WTC11 (cell line): ENCODE results near the gene SLC2A14. TPM values are rescaled to one million over a fixed set of nuclear protein-coding genes. Genes with fewer than 3 reads are reported as not detected.
A peak's percentile ranks its signal among the peaks of the same experiment; 100 is the strongest.

Experiments
- ATAC-seq: fragments of 200-7000 bp; cut with Tn5 transposase; 2 replicates; pipeline ENCODE4 v1.10.0; 2021; ENCODE audit warnings: mild to moderate bottlenecking, moderate library complexity
- CTCF ChIA-PET: fragments of 300-600 bp; sonication (Branson Sonifier 250); formaldehyde crosslinking; loops from one replicate; lab custom pipeline; 2021; ENCODE audit warnings: antibody characterized with exemption; lab: Charles Lee
- POLR2A ChIA-PET: fragments of 350-600 bp; sonication (Branson Sonifier 250); formaldehyde crosslinking; loops from one replicate; lab custom pipeline; 2021; ENCODE audit warnings: antibody characterized with exemption; lab: Charles Lee
- DNase-seq: peaks from one replicate; pipeline ENCODE4 v3.0.0; 2021; ENCODE audit warnings: low spot score
- H3K27ac Mint-ChIP-seq: 2 replicates; pipeline ENCODE4 v1.8.0; 2021; ENCODE audit warnings: mixed read lengths
- H3K27me3 Mint-ChIP-seq: 2 replicates; pipeline ENCODE4 v1.8.0; 2021; ENCODE audit warnings: low read depth, mild to moderate bottlenecking, moderate library complexity, mixed read lengths
- H3K36me3 Mint-ChIP-seq: 2 replicates; pipeline ENCODE4 v1.8.0; 2021; ENCODE audit warnings: mixed read lengths
- H3K4me1 Mint-ChIP-seq: 2 replicates; pipeline ENCODE4 v1.8.0; 2022; ENCODE audit warnings: mixed read lengths
- H3K4me3 Mint-ChIP-seq: 2 replicates; pipeline ENCODE4 v1.8.0; 2021; ENCODE audit warnings: mild to moderate bottlenecking, moderate library complexity, mixed read lengths
- H3K9me3 Mint-ChIP-seq: 2 replicates; pipeline ENCODE4 v1.8.0; 2021; ENCODE audit warnings: mixed read lengths
- ESRRA ChIP-seq: sonication (generic); formaldehyde crosslinking; IDR thresholded peaks from 2 replicates; pipeline ENCODE4 v1.8.1; 2022; ENCODE audit warnings: mild to moderate bottlenecking, missing genetic modification reagents, borderline replicate concordance
- FOXJ3 ChIP-seq: sonication (generic); formaldehyde crosslinking; IDR thresholded peaks from 2 replicates; pipeline ENCODE4 v1.9.0; 2021; ENCODE audit warnings: missing genetic modification reagents, mild to moderate bottlenecking, borderline replicate concordance
- FOXP1 ChIP-seq: sonication (generic); formaldehyde crosslinking; IDR thresholded peaks from 2 replicates; pipeline ENCODE4 v1.8.0; 2022; ENCODE audit warnings: missing genetic modification reagents, mild to moderate bottlenecking, moderate library complexity, borderline replicate concordance
- JUN ChIP-seq: sonication (generic); formaldehyde crosslinking; IDR thresholded peaks from 2 replicates; pipeline ENCODE4 v1.8.0; 2023; ENCODE audit warnings: mild to moderate bottlenecking, missing genetic modification reagents
- KAT7 ChIP-seq: sonication (generic); formaldehyde crosslinking; IDR thresholded peaks from 2 replicates; pipeline ENCODE4 v1.8.1; 2023; ENCODE audit warnings: missing genetic modification reagents, mild to moderate bottlenecking, borderline replicate concordance
- NFATC4 ChIP-seq: fragments of 250-450 bp; sonication (Bioruptor Pico); IDR thresholded peaks from 2 replicates; pipeline ENCODE4 v1.9.0; 2021; ENCODE audit warnings: mild to moderate bottlenecking
- NR2C2 ChIP-seq: sonication (generic); formaldehyde crosslinking; IDR thresholded peaks from 2 replicates; pipeline ENCODE4 v1.8.0; 2022; ENCODE audit warnings: mild to moderate bottlenecking, missing genetic modification reagents
- SP1 ChIP-seq: sonication (generic); formaldehyde crosslinking; conservative IDR thresholded peaks from 2 replicates; pipeline ENCODE4 v1.8.1; 2022; ENCODE audit warnings: missing genetic modification reagents
- TCF7 ChIP-seq: sonication (generic); formaldehyde crosslinking; IDR thresholded peaks from 2 replicates; pipeline ENCODE4 v1.8.0; 2022; ENCODE audit warnings: mild to moderate bottlenecking, low read depth, missing genetic modification reagents, moderate library complexity
- TEAD4 ChIP-seq: sonication (generic); formaldehyde crosslinking; IDR thresholded peaks from 2 replicates; pipeline ENCODE4 v1.8.0; 2022; ENCODE audit warnings: mild to moderate bottlenecking, missing genetic modification reagents
- ZNF138 ChIP-seq: sonication (generic); formaldehyde crosslinking; conservative IDR thresholded peaks from 2 replicates; pipeline ENCODE4 v1.8.1; 2022; ENCODE audit warnings: mild to moderate bottlenecking, moderate library complexity, missing genetic modification reagents
- ZNF317 ChIP-seq: sonication (generic); formaldehyde crosslinking; IDR thresholded peaks from 2 replicates; pipeline ENCODE4 v1.8.1; 2023; ENCODE audit warnings: low read depth, mild to moderate bottlenecking, moderate library complexity, missing genetic modification reagents, borderline replicate concordance
- ZNF423 ChIP-seq: fragments of 250-450 bp; sonication (Bioruptor Pico); IDR thresholded peaks from 2 replicates; pipeline ENCODE4 v2.1.2; 2022; ENCODE audit warnings: mild to moderate bottlenecking, moderate library complexity
- total RNA-seq: library from RNA; stranded (reverse); gene quantifications from 3 replicates; pipeline ENCODE4 v1.2.3, GENCODE V29; 2021
- TF ChIP-seq, protein P1 (sequence below): fragments of 250-450 bp; sonication (Bioruptor Pico); IDR thresholded peaks from 2 replicates; pipeline ENCODE4 v1.9.0; 2021; ENCODE audit warnings: mild to moderate bottlenecking, borderline replicate concordance
- TF ChIP-seq, protein P2 (sequence below): sonication (generic); formaldehyde crosslinking; IDR thresholded peaks from 2 replicates; pipeline ENCODE4 v1.8.0; 2023; ENCODE audit warnings: missing genetic modification reagents, mild to moderate bottlenecking, borderline replicate concordance
- TF ChIP-seq, protein P3 (sequence below): sonication (generic); formaldehyde crosslinking; IDR thresholded peaks from 2 replicates; pipeline ENCODE4 v1.8.1; 2023; ENCODE audit warnings: mild to moderate bottlenecking, missing genetic modification reagents, borderline replicate concordance
- TF ChIP-seq, protein P4 (sequence below): sonication (generic); formaldehyde crosslinking; IDR thresholded peaks from 2 replicates; pipeline ENCODE4 v1.8.1; 2022; ENCODE audit warnings: mild to moderate bottlenecking, moderate library complexity, missing genetic modification reagents

The SLC2A14 gene
- total RNA-seq, 1 experiment from 2014 or later, result 24.4 TPM

DNA sequence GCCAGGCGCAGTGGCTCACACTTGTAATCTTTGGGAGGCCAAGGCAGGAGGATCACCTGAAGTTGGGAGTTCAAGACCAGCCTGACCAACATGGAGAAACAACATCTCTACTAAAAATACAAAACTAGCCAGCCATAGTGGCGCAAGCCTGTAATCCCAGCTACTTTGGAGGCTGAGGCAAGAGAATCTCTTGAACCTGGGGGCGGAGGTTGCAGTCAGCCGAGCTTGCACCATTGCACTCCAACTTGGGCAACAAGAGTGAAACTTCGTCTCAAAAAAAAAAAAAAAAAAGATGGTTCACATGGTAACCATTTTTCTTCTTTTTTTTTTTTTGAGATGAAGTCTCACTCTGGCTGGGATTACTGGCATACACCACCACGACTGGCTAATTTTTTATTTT is 35.3 kb downstream of the SLC2A14 start:
- Mint-ChIP-seq H3K27me3 (no peaks in the 10 kb centered on the region), H3K4me3 (no peak overlapping the region), H3K27ac (no peak overlapping the region), H3K9me3 (no peaks in the 10 kb centered on the region), H3K36me3 (no peaks in the 10 kb centered on the region), H3K4me1 (peaks cover 33% of the 10 kb centered on the region)
- no peak for TF ChIP-seq SP1 (CRISPR knock-in tag)
- POLR2A ChIA-PET, result no interaction called here
- CTCF ChIA-PET, result no interaction called here
- ATAC-seq (no peak), DNase-seq (no peak)

DNA sequence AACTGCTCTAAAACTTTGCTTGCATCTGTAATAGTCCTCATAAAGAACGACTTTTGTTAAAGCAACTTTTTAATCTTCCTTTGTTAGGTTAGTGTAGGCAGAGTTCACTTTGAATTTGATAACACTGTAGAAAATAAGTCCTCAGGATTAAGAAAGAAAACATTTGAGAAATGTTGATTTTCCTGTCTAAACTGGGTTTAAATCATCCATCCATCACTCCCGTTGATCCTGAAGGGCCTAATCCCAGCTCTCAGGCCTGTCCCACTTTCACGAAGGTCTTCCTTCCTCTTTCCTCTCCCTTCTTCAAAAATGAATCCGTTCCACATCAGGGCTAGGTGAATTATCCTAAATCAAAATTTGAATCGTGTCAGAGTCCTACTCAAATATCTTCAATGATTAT is 36.9 kb downstream of the SLC2A14 start:
- H3K4me1 Mint-ChIP-seq, result peaks cover 35% of the 10 kb centered on the region
- peak overlapping the region; percentile 70 for H3K27ac Mint-ChIP-seq
- DNase-seq (no peak), ATAC-seq (no peak)
- H3K4me3 Mint-ChIP-seq, result no peak overlapping the region
- H3K27me3 Mint-ChIP-seq, result no peaks in the 10 kb centered on the region
- TF ChIP-seq JUN (CRISPR knock-in tag) (no peak), NFATC4 (no peak), ZNF423 (no peak), KAT7 (CRISPR knock-in tag) (no peak)
- TF ChIP-seq, protein P1, sequence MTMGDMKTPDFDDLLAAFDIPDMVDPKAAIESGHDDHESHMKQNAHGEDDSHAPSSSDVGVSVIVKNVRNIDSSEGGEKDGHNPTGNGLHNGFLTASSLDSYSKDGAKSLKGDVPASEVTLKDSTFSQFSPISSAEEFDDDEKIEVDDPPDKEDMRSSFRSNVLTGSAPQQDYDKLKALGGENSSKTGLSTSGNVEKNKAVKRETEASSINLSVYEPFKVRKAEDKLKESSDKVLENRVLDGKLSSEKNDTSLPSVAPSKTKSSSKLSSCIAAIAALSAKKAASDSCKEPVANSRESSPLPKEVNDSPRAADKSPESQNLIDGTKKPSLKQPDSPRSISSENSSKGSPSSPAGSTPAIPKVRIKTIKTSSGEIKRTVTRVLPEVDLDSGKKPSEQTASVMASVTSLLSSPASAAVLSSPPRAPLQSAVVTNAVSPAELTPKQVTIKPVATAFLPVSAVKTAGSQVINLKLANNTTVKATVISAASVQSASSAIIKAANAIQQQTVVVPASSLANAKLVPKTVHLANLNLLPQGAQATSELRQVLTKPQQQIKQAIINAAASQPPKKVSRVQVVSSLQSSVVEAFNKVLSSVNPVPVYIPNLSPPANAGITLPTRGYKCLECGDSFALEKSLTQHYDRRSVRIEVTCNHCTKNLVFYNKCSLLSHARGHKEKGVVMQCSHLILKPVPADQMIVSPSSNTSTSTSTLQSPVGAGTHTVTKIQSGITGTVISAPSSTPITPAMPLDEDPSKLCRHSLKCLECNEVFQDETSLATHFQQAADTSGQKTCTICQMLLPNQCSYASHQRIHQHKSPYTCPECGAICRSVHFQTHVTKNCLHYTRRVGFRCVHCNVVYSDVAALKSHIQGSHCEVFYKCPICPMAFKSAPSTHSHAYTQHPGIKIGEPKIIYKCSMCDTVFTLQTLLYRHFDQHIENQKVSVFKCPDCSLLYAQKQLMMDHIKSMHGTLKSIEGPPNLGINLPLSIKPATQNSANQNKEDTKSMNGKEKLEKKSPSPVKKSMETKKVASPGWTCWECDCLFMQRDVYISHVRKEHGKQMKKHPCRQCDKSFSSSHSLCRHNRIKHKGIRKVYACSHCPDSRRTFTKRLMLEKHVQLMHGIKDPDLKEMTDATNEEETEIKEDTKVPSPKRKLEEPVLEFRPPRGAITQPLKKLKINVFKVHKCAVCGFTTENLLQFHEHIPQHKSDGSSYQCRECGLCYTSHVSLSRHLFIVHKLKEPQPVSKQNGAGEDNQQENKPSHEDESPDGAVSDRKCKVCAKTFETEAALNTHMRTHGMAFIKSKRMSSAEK (CRISPR knock-in tag), result no peak
- H3K36me3 Mint-ChIP-seq, result no peaks in the 10 kb centered on the region
- POLR2A ChIA-PET, result interaction anchor here (0.6 kb wide), 1 partner anchor 247 kb away, joined by 3 read pairs; no protein-coding TSS in a partner anchor
- H3K9me3 Mint-ChIP-seq, result no peaks in the 10 kb centered on the region
- CTCF ChIA-PET, result no interaction called here

DNA sequence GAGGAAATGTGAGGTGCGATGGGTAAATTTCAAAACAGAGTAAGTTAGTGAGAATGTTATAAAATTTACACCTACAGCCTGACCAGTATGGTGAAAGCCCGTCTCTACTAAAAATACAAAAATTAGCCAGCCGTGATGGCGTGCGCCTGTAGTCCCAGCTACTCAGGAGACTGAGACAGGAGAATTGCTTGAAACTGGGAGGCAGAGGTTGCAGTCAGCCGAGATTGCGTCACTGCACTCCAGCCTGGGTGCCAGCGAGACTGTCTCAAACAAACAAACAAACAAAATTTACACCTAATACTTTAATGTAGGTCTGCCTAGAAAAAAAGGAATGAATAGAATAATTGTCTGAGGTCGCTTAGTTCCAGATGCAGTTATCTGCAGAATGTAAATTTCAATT is 37.6 kb downstream of the SLC2A14 start:
- Mint-ChIP-seq H3K4me3 (no peak overlapping the region), H3K4me1 (peaks cover 32% of the 10 kb centered on the region), H3K36me3 (no peaks in the 10 kb centered on the region), H3K27me3 (no peaks in the 10 kb centered on the region), H3K9me3 (no peaks in the 10 kb centered on the region), H3K27ac (peak overlapping the region; percentile 61)
- ChIA-PET CTCF (interaction anchor here (2.1 kb wide), 1 partner anchor 98 kb away, joined by 6 read pairs; no protein-coding TSS in a partner anchor), POLR2A (interaction anchor here (0.6 kb wide), 1 partner anchor 248 kb away, joined by 3 read pairs; no protein-coding TSS in a partner anchor)
- ATAC-seq (no peak), DNase-seq (no peak)
- no peak for TF ChIP-seq ZNF138 (CRISPR knock-in tag)
- no peak for TF ChIP-seq ESRRA (CRISPR knock-in tag)
- TF ChIP-seq NR2C2 (CRISPR knock-in tag), result no peak
- TF ChIP-seq TEAD4 (CRISPR knock-in tag), result no peak
- TF ChIP-seq ZNF423, result no peak
- no peak for TF ChIP-seq TCF7 (CRISPR knock-in tag)
- no peak for TF ChIP-seq FOXP1 (CRISPR knock-in tag)
- TF ChIP-seq JUN (CRISPR knock-in tag), result no peak
- TF ChIP-seq, protein P2, sequence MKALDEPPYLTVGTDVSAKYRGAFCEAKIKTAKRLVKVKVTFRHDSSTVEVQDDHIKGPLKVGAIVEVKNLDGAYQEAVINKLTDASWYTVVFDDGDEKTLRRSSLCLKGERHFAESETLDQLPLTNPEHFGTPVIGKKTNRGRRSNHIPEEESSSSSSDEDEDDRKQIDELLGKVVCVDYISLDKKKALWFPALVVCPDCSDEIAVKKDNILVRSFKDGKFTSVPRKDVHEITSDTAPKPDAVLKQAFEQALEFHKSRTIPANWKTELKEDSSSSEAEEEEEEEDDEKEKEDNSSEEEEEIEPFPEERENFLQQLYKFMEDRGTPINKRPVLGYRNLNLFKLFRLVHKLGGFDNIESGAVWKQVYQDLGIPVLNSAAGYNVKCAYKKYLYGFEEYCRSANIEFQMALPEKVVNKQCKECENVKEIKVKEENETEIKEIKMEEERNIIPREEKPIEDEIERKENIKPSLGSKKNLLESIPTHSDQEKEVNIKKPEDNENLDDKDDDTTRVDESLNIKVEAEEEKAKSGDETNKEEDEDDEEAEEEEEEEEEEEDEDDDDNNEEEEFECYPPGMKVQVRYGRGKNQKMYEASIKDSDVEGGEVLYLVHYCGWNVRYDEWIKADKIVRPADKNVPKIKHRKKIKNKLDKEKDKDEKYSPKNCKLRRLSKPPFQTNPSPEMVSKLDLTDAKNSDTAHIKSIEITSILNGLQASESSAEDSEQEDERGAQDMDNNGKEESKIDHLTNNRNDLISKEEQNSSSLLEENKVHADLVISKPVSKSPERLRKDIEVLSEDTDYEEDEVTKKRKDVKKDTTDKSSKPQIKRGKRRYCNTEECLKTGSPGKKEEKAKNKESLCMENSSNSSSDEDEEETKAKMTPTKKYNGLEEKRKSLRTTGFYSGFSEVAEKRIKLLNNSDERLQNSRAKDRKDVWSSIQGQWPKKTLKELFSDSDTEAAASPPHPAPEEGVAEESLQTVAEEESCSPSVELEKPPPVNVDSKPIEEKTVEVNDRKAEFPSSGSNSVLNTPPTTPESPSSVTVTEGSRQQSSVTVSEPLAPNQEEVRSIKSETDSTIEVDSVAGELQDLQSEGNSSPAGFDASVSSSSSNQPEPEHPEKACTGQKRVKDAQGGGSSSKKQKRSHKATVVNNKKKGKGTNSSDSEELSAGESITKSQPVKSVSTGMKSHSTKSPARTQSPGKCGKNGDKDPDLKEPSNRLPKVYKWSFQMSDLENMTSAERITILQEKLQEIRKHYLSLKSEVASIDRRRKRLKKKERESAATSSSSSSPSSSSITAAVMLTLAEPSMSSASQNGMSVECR, result no peak
- TF ChIP-seq, protein P3, sequence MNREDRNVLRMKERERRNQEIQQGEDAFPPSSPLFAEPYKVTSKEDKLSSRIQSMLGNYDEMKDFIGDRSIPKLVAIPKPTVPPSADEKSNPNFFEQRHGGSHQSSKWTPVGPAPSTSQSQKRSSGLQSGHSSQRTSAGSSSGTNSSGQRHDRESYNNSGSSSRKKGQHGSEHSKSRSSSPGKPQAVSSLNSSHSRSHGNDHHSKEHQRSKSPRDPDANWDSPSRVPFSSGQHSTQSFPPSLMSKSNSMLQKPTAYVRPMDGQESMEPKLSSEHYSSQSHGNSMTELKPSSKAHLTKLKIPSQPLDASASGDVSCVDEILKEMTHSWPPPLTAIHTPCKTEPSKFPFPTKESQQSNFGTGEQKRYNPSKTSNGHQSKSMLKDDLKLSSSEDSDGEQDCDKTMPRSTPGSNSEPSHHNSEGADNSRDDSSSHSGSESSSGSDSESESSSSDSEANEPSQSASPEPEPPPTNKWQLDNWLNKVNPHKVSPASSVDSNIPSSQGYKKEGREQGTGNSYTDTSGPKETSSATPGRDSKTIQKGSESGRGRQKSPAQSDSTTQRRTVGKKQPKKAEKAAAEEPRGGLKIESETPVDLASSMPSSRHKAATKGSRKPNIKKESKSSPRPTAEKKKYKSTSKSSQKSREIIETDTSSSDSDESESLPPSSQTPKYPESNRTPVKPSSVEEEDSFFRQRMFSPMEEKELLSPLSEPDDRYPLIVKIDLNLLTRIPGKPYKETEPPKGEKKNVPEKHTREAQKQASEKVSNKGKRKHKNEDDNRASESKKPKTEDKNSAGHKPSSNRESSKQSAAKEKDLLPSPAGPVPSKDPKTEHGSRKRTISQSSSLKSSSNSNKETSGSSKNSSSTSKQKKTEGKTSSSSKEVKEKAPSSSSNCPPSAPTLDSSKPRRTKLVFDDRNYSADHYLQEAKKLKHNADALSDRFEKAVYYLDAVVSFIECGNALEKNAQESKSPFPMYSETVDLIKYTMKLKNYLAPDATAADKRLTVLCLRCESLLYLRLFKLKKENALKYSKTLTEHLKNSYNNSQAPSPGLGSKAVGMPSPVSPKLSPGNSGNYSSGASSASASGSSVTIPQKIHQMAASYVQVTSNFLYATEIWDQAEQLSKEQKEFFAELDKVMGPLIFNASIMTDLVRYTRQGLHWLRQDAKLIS (CRISPR knock-in tag), result no peak
- no peak for TF ChIP-seq FOXJ3 (CRISPR knock-in tag)
- no peak for TF ChIP-seq ZNF317
- TF ChIP-seq, protein P4, sequence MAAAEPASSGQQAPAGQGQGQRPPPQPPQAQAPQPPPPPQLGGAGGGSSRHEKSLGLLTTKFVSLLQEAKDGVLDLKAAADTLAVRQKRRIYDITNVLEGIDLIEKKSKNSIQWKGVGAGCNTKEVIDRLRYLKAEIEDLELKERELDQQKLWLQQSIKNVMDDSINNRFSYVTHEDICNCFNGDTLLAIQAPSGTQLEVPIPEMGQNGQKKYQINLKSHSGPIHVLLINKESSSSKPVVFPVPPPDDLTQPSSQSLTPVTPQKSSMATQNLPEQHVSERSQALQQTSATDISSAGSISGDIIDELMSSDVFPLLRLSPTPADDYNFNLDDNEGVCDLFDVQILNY (CRISPR knock-in tag), result no peak
